ENCODE measurements around the gene GALNS. TPM values are rescaled to one million over a fixed set of nuclear protein-coding genes. Genes with fewer than 3 reads are reported as not detected.

The GALNS gene
- total RNA-seq, 2 donors from 2014 or later = 37.2 to 38.6 TPM

DNA sequence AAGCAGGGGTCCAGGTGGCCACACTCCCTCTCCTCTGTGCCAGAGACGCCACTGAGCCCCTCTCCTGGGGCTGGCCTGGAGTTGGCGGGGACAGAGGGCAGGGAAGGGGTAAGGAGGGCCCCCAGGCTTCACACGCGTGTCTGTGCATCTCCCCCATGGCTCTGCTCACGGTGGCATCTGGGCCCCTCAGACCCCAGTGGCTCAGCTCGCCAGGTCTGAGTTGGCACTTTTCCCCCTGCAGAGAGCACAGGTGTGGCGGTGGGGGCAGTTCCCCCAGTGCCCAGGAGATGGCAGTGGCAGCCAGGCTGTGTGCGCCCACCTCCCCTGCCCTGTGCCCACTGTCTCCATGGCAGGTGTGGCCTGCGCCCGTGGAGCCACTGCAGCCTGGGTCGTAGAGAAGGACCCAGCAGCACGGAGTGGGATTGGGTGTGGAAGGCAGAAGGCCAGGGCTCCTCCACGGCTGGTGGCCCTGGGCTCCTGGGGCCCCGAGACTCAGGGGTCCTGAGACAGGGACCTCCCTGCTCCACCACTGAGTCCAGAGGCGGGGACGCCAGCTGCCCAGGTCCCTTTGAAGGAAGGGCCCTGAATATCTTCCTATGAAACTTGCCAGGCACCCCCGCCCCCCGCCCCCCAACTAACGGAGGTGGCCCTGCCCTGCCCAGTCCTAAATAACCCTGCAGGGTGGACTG, 40.7 kb downstream of the GALNS start:
- H3K36me3 Mint-ChIP-seq (ENCODE audit: low read depth) = no peaks in the 10 kb centered on the region
- no peak for ATAC-seq

DNA sequence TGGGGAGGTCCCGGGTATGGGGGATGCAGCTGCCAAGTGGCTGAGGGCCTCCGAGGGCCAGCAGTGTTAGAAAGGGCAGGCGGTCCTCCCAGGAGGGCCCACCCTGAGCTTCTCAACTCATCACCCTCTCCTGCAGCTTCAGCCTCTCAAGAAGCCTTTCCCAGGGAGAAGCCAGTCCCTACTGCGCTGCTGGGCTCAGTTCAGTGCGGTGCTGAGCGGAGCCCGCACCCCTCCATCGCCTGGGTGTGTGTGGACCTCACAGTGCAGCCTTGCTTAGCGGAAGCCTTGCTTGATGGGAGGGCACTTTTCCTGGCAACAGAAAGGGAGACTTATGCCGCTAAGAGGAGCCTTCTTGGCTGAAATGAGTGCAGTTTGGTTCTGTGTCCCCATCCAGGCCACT, 41.5 kb downstream of the GALNS start:
- peak overlapping the region; percentile 29 for H3K27ac Mint-ChIP-seq
- ATAC-seq = no peak

More for the DNA sequence above, 40.7 kb downstream of the GALNS start:
- peak in 2 of 3 donors; percentile 35 to 45 for DNase-seq
- H3K9me3 ChIP-seq (ENCODE audit: control insufficient read depth, low read length, poor library complexity, severe bottlenecking) = no peaks in the 10 kb centered on the region
- H3K4me3 Mint-ChIP-seq = no peak overlapping the region
- H3K27ac Mint-ChIP-seq = no peak overlapping the region
- no peaks in the 10 kb centered on the region for H3K27me3 Mint-ChIP-seq
- peaks cover 3% of the 10 kb centered on the region for H3K4me1 Mint-ChIP-seq

DNA sequence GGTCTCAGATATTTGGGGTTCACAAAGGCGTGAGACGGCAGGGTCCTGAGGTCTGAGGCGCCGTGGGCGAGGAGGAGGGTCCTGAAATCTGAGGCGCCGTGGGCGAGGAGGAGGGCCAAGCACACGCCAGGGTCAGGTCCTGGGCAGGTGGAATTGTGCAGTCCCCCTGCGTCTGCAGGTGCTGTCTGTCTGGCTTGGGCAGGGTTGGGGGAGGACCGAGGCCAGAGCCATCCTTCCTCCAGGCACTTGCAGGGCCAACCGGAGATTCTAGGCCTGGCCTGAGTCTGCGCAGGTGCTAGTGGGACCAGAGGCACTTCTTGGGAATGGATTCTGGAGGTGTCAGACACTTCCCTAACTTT, 42.6 kb downstream of the GALNS start:
- H3K9me3 ChIP-seq (ENCODE audit: control insufficient read depth, low read length, poor library complexity, severe bottlenecking) = no peaks in the 10 kb centered on the region
- no peak overlapping the region for H3K4me3 Mint-ChIP-seq
- H3K27me3 Mint-ChIP-seq = no peaks in the 10 kb centered on the region
- H3K4me1 Mint-ChIP-seq = peaks cover 9% of the 10 kb centered on the region
- no peak for DNase-seq
- H3K36me3 Mint-ChIP-seq (ENCODE audit: low read depth) = no peaks in the 10 kb centered on the region
- no peak overlapping the region for H3K27ac Mint-ChIP-seq
- no peak for ATAC-seq

More for the DNA sequence above, 41.5 kb downstream of the GALNS start:
- Mint-ChIP-seq H3K4me3 (no peak overlapping the region), H3K4me1 (peaks cover 6% of the 10 kb centered on the region), H3K27me3 (no peaks in the 10 kb centered on the region), H3K36me3 (ENCODE audit: low read depth) (no peaks in the 10 kb centered on the region)
- H3K9me3 ChIP-seq (ENCODE audit: control insufficient read depth, low read length, poor library complexity, severe bottlenecking) = no peaks in the 10 kb centered on the region
- DNase-seq = no peak

DNA sequence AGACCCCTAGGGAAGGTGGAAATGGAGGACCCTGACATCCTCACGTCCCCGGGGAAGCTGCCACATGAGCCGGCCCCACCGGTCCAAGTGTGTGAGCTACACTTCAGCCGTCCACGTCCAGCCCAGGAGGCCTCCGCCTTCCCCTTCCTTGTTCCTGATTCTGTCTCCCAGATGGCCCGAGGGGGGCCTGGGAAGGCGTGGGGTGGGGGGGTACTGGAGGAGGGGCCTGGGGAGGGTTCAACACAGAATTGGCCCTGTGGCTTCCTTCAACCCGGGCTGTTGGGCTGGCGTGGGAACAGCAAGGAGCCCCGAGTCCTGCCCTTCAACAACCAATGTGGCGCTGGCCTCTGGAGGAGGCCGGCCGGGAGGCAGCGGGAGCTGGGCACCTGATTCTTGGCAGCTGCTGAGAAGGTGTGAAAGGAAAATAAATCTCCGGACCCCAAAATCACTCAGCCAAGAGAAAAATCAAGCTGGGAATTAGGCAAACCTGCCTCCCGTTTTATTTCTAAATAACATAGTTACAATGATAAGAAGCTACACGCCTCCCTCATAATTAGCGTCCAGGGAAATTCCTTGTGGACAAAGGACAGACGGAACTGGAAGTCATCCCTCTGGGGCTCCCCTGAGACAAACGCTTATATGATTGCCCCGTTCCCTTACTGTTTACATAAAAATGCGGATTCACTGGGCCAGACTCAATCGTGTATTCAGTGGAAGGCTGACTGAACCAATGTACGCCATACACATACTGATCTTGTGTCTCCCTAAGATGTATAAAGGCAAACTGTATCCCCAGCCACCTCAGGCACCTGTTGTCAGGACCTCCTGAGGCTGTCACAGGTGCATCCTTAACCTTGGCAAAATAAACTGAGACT, 43.2 kb downstream of the GALNS start:
- no peaks in the 10 kb centered on the region for H3K9me3 ChIP-seq (ENCODE audit: control insufficient read depth, low read length, poor library complexity, severe bottlenecking)
- Mint-ChIP-seq H3K4me3 (no peak overlapping the region), H3K27ac (no peak overlapping the region), H3K27me3 (no peaks in the 10 kb centered on the region), H3K36me3 (ENCODE audit: low read depth) (no peaks in the 10 kb centered on the region), H3K4me1 (peaks cover 9% of the 10 kb centered on the region)
- no peak for ATAC-seq
- DNase-seq = no peak

DNA sequence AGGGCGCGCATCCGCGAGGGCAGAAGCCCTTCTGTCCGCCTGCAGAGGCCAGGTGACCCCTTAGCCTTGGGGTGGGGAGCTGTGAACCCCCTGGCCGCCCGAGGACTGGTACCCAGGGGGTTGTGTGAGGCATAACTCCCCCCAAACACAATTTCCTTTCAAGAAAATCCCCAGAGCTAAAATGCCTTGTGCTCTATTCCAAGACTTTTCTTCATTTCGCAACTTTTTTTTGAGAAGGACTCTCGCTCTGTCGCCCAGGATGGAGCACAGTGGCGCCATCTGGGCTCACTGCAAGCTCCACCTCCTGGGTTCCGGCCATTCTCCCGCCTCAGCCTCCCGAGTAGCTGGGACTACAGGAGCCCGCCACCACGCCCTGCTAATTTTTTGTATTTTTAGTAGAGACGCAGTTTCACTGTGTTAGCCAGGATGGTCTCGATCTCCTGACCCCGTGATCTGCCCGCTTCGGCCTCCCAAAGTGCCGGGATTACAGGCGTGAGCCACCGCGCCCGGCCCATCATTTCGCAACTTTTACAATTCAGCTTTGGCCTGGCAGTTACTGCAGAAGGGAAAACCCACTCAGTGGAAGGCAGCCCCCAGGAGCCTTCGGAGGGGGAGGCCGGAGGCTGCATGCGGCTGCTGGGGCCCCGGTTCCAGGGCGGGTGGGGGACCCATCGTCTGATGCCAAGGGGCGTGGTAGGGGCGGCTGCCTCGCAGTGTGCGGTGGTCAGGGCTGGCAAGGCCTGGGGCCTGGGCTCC, 44.1 kb downstream of the GALNS start:
- H3K27ac Mint-ChIP-seq = no peak overlapping the region
- H3K4me1 Mint-ChIP-seq = peaks cover 12% of the 10 kb centered on the region
- no peaks in the 10 kb centered on the region for H3K36me3 Mint-ChIP-seq (ENCODE audit: low read depth)
- H3K4me3 Mint-ChIP-seq = peak overlapping the region; percentile 60
- H3K27me3 Mint-ChIP-seq = no peaks in the 10 kb centered on the region
- H3K9me3 ChIP-seq (ENCODE audit: control insufficient read depth, low read length, poor library complexity, severe bottlenecking) = no peaks in the 10 kb centered on the region
- DNase-seq = no peak
- ATAC-seq = no peak

DNA sequence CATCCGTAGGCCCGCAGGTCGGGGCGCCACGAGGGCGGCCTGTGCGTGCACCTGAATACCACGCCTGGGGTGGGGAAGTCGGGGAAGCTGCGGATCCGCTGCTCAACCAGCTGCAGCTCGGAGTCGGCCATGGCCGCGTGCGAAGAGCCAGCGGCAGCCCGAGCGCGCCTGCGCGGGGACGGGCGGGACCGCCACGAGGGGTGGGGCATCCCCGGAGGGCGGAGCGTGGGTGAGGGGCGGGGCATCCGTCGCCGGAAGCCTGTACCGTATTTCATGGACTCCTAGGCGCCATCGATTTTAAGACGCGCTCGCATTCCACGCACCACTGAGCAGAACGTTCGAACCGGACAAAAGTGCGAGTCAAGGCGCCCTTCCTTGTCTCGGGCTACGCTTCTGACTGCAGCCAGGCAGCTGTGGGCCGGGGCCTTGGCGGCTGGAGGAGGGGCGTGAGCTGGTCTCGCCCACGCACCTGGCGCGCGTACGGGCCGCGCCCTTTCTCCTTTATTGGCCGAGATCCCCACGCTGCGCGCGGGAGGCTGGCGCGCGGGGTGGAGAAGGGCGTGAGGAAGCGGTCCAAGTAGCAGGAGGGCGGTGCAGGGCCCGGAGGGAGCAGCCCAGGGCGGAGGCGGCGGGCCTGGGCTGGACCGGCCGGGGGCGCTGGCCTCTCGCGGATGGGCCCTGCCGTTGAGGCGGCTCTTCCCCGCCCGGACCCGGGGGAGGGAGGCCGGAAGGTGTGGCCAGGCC, 44.8 kb downstream of the GALNS start, which contains the start of gene APRT:
TSS of gene APRT (minus strand) at position 160 of the 744 bp plus-strand sequence. CDS start at position 131, 29 bp downstream.
- no peaks in the 10 kb centered on the region for H3K36me3 Mint-ChIP-seq (ENCODE audit: low read depth)

DNA sequence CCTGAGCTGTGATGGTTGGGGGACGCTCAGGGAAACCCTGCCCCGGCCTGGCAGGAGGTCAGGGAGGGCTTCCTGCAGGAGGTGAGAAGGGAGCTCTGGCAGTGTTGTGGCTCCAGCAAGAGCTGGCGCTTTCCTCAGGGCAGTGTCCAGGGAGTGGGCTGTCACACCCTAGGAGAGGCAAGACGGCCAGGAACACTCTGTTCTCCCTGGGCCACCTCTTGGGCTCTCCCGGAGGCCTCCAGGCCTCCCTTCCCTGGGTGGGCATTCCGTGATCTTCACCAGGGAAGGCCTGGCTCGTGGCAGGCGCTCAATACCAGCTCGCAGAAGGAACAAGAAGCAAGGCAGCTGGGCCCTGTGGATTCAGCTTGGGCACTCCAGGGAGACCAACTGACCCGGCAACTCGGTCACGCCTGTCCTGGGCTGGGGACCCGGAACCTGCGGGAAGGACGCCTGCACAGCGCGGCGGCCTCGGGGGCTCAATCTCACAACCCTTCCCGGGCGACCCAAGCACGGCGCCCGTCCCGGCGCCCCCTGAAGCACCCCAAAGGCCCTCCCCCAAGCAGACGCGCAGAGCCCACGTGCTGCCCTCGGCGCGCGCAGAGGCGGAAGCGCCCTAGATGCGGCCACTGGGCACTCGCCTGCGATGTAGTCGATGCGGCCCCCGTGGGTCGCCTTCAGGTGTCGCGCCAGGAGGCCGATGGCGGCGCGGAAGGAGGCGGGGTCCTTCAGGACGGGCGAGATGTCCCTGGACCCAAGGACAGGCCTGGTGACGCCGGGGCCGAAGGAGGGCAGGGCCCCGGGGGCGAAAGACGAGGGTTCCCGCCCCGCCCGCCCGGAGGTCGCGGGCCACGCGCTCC, 45.6 kb downstream of the GALNS start:
- ATAC-seq (peak; percentile 57), DNase-seq (peak; percentile 39 to 54 (median 52))
- H3K27me3 Mint-ChIP-seq = no peaks in the 10 kb centered on the region
- H3K27ac Mint-ChIP-seq = peak overlapping the region; percentile 82
- H3K4me1 Mint-ChIP-seq = peaks cover 12% of the 10 kb centered on the region
- no peaks in the 10 kb centered on the region for H3K9me3 ChIP-seq (ENCODE audit: control insufficient read depth, low read length, poor library complexity, severe bottlenecking)
- no peaks in the 10 kb centered on the region for H3K36me3 Mint-ChIP-seq (ENCODE audit: low read depth)
- peak overlapping the region; percentile 96 for H3K4me3 Mint-ChIP-seq

More for the DNA sequence above, 44.8 kb downstream of the GALNS start, which contains the start of gene APRT:
- DNase-seq (peak; percentile 96 to 99 (median 97)), ATAC-seq (peak; percentile 92)
- peaks cover 12% of the 10 kb centered on the region for H3K4me1 Mint-ChIP-seq
- H3K9me3 ChIP-seq (ENCODE audit: control insufficient read depth, low read length, poor library complexity, severe bottlenecking) = no peaks in the 10 kb centered on the region
- H3K27ac Mint-ChIP-seq = peak within 1 kb of the TSS; percentile 82
- H3K4me3 Mint-ChIP-seq = peak within 1 kb of the TSS; percentile 96
- H3K27me3 Mint-ChIP-seq = no peaks in the 10 kb centered on the region

DNA sequence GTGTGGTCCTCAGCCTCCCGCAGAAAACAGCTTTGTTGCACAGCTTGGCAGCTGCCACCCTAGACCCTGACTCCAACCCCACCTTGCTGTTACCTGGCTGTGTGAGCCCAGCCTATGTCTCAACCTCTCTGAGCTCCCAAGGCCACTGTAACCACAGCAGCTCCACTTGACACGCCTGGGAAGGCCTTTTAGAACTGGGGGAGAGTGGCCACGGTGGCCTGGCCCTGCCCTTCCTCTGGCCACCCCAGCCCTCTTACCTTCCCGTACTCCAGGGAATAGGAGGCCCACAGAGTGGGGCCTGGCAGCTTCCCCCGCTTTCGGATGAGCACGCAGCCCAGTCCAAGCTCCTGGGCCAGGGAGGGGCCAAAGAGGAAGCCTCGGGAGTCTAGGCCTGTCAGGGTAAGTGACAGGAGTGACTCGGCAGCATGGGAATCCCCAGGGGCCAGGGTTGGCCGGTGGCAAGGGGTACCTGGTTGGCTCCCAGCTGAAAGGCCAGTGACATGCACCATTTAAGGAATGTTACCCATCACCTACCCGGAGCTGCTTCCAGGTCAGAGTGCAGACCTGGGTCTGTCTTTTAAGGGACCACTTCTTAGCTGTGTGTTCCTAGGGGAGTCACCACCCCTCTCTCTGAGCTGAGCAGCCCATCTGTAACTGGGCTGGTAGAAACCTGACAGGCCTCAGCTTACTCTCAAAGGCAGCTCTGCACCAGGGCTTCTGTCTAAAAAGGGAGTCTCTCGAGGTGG, 46.4 kb downstream of the GALNS start:
- no peaks in the 10 kb centered on the region for H3K9me3 ChIP-seq (ENCODE audit: control insufficient read depth, low read length, poor library complexity, severe bottlenecking)
- no peaks in the 10 kb centered on the region for H3K36me3 Mint-ChIP-seq (ENCODE audit: low read depth)
- no peak for ATAC-seq
- H3K27ac Mint-ChIP-seq = peak overlapping the region; percentile 54
- no peak for DNase-seq
- H3K4me1 Mint-ChIP-seq = peaks cover 12% of the 10 kb centered on the region
- H3K4me3 Mint-ChIP-seq = peak overlapping the region; percentile 96
- no peaks in the 10 kb centered on the region for H3K27me3 Mint-ChIP-seq

DNA sequence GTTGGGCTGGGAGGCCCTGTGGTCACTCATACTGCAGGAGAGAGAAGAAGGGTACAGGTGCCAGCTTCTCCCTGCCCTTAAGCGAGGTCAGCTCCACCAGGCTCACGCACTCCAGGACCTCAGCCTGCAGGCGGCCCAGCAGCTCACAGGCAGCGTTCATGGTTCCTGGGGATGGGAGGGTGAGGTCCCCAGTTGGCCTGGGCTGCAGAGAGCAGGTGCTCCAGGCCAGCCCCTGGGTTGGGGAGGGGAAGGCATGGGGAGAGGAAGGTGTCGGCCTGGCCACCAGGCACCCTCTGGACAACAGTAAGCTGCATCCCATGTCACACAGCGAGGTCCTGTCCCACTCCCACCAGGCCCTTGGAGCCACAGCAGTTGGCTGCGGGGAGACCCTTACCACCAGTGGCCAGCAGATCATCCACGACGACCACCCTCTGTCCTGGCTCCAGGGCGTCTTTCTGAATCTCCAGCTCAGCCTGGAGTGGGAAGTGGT, 47.0 kb downstream of the GALNS start:
- no peaks in the 10 kb centered on the region for H3K36me3 Mint-ChIP-seq (ENCODE audit: low read depth)

DNA sequence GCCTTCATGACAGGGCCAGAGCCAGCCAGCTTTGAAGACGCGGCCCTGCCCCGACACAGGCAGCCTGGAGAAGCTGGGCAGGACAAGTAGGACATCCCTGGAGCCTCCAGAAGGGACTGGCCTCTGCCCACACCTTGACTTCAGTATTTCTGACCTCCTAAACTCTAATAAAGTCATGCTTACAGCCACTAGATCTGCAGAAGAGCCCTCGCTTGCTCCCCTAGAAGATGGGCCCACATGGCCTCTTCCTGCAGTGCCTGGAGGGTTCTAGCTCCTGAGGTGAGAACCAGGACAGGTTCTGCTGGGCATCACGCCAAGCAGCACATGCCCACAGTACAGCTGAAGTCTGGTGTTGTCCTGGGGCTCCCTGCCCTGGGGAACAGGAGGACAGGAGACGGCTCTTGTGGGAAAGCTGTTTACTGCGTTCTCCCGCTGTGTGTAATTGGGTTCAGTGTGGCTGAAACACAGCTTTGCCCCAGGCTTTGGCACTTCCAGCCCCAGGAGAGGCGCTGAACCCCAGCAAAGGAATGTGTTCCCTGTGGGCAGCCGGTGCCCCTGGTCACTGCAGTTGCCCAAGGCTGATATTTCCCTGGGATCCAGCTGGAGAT, 47.6 kb downstream of the GALNS start:
- DNase-seq (no peak), ATAC-seq (no peak)
- H3K27me3 Mint-ChIP-seq = no peaks in the 10 kb centered on the region
- H3K36me3 Mint-ChIP-seq (ENCODE audit: low read depth) = no peaks in the 10 kb centered on the region
- H3K4me1 Mint-ChIP-seq = peaks cover 12% of the 10 kb centered on the region
- H3K4me3 Mint-ChIP-seq = no peak overlapping the region
- no peaks in the 10 kb centered on the region for H3K9me3 ChIP-seq (ENCODE audit: control insufficient read depth, low read length, poor library complexity, severe bottlenecking)
- H3K27ac Mint-ChIP-seq = peak overlapping the region; percentile 61

More for the DNA sequence above, 47.0 kb downstream of the GALNS start:
- no peak for ATAC-seq
- H3K4me3 Mint-ChIP-seq = peak overlapping the region; percentile 53
- no peaks in the 10 kb centered on the region for H3K9me3 ChIP-seq (ENCODE audit: control insufficient read depth, low read length, poor library complexity, severe bottlenecking)
- H3K27ac Mint-ChIP-seq = peak overlapping the region; percentile 54
- peaks cover 12% of the 10 kb centered on the region for H3K4me1 Mint-ChIP-seq
- no peak for DNase-seq
- no peaks in the 10 kb centered on the region for H3K27me3 Mint-ChIP-seq

Data from T-helper 17 cell (primary cell).